GM12878 (cell line): Measurements from ENCODE around the gene CCDC177. TPM values are rescaled to one million over a fixed set of nuclear protein-coding genes. Genes with fewer than 3 reads are reported as not detected.

ENCODE experiments used
- ATAC-seq: fragments of 200-7000 bp; cut with Tn5 transposase; 3 replicates; pipeline ENCODE4 v1.9.1; 2020; ENCODE audit warnings: mild to moderate bottlenecking, moderate library complexity
- BruUV-seq: library from RNA; stranded (reverse); fragments of 400-500 nt; replicated peaks from 2 replicates; lab custom pipeline; 2021; lab: Mats Ljungman, UMichigan
- CTCF ChIA-PET: fragments of 300-600 bp; sonication (Branson Sonifier 250); formaldehyde crosslinking; extraction: SDS; loops from one replicate; lab custom pipeline; 2021; ENCODE audit warnings: inconsistent platforms; lab: Yijun Ruan, JAX
- POLR2A ChIA-PET: fragments of 350-600 bp; formaldehyde crosslinking; extraction: SDS; loops from one replicate; lab custom pipeline; 2021; ENCODE audit warnings: inconsistent platforms; lab: Charles Lee
- RAD21 ChIA-PET: fragments of 300-600 bp; sonication (Branson Sonifier 250); formaldehyde crosslinking; loops from one replicate; lab custom pipeline; 2023; ENCODE audit warnings: antibody characterized with exemption; ENCODE audit not compliant: unreplicated experiment; lab: Charles Lee
- SMC1A ChIA-PET: fragments of 300-600 bp; sonication (Branson Sonifier 250); formaldehyde crosslinking; loops from one replicate; lab custom pipeline; 2023; ENCODE audit not compliant: unreplicated experiment, uncharacterized antibody; lab: Charles Lee
- DNase-seq: peaks from one replicate; pipeline ENCODE4 v3.0.0-alpha.2; 2011; ENCODE audit warnings: low read depth, low spot score
- FAIRE-seq: peaks from 3 replicates; lab custom pipeline; 2011; peaks lifted over from hg19 to GRCh38; lab: Jason Lieb, UNC
- H2AFZ ChIP-seq: 2 replicates; pipeline ENCODE4 v1.6.0; 2011; ENCODE audit warnings: low read depth, low read length, control low read depth; ENCODE audit not compliant: control insufficient read depth
- H3K27ac ChIP-seq: 2 replicates; pipeline ENCODE4 v1.5.1; 2011; ENCODE audit warnings: control low read depth; ENCODE audit not compliant: control insufficient read depth, insufficient read depth
- H3K27me3 ChIP-seq, 2 experiments: replicated peaks in 1 of 2; 2 replicates each; pipeline versions ENCODE4 v1.6.0 to v1.6.1; 2011; ENCODE audit warnings: low read length in 1 of 2; ENCODE audit not compliant: control insufficient read depth in 2 of 2, insufficient read depth in 2 of 2
- H3K36me3 ChIP-seq, 2 experiments: 2 replicates each; pipeline ENCODE4 v1.5.1; 2011; ENCODE audit warnings: low read length in 1 of 2; ENCODE audit not compliant: control insufficient read depth in 2 of 2, insufficient read depth in 2 of 2
- H3K4me1 ChIP-seq: 2 replicates; pipeline ENCODE4 v1.6.1; 2011; ENCODE audit warnings: mild to moderate bottlenecking, low read length, moderate library complexity, mixed read lengths; ENCODE audit not compliant: control insufficient read depth, insufficient read depth
- H3K4me2 ChIP-seq: 2 replicates; pipeline ENCODE4 v1.6.0; 2011; ENCODE audit warnings: control low read depth; ENCODE audit not compliant: control insufficient read depth, insufficient read depth
- H3K4me3 ChIP-seq: fragments of 200-600 bp; sonication (generic); 2 replicates; pipeline ENCODE4 v1.5.1; 2016
- H3K79me2 ChIP-seq: 2 replicates; pipeline ENCODE4 v1.6.0; 2011; ENCODE audit warnings: low read length; ENCODE audit not compliant: control insufficient read depth, insufficient read depth
- H3K9ac ChIP-seq: 2 replicates; pipeline ENCODE4 v1.8.0; 2011; ENCODE audit warnings: low read length, control low read depth, mixed read lengths; ENCODE audit not compliant: control insufficient read depth, insufficient read depth
- H3K9me3 ChIP-seq: replicated peaks from 3 replicates; pipeline ENCODE4 v1.5.1; 2011; ENCODE audit warnings: mild to moderate bottlenecking, low read length; ENCODE audit not compliant: control insufficient read depth, insufficient read depth
- H4K20me1 ChIP-seq: 2 replicates; pipeline ENCODE4 v1.6.0; 2011; ENCODE audit not compliant: control insufficient read depth, insufficient read depth
- ATF2 ChIP-seq: IDR thresholded peaks from 2 replicates; pipeline ENCODE4 v1.6.1; 2012; ENCODE audit warnings: low read length, inconsistent platforms
- CEBPB ChIP-seq, 2 experiments: fragments of 150-350 bp in 1 of 2; IDR thresholded peaks; 2 replicates each; pipeline ENCODE4 v1.6.1; 2012 to 2014; ENCODE audit warnings: low read depth in 2 of 2, low read length in 2 of 2, borderline replicate concordance in 1 of 2, inconsistent platforms in 1 of 2
- FOXM1 ChIP-seq: IDR thresholded peaks from 2 replicates; pipeline ENCODE4 v1.6.1; 2012; ENCODE audit warnings: low read depth, mild to moderate bottlenecking, inconsistent platforms, low read length, moderate library complexity
- MTA2 ChIP-seq: fragments of 450-650 bp; IDR thresholded peaks from 2 replicates; pipeline ENCODE4 v1.6.1; 2016; ENCODE audit warnings: low read depth, mild to moderate bottlenecking, moderate library complexity
- RB1 ChIP-seq: fragments of 450-650 bp; formaldehyde crosslinking; IDR thresholded peaks from 2 replicates; pipeline ENCODE4 v1.6.1; 2017; ENCODE audit warnings: mild to moderate bottlenecking, borderline replicate concordance
- SMC3 ChIP-seq: IDR thresholded peaks from 2 replicates; pipeline ENCODE4 v1.6.1; 2011; ENCODE audit warnings: low read length, improper control_type of control experiment, borderline replicate concordance
- STAT3 ChIP-seq: IDR thresholded peaks from 2 replicates; pipeline ENCODE4 v1.6.1; 2011; ENCODE audit warnings: low read depth, low read length, improper control_type of control experiment
- ZBTB33 ChIP-seq: fragments of 450-650 bp; IDR thresholded peaks from 2 replicates; pipeline ENCODE4 v1.6.1; 2017; ENCODE audit warnings: mild to moderate bottlenecking
- WGBS: methylation state at CpG from one replicate; pipeline ENCODE4 v1.1.6; 2016; ENCODE audit warnings: low lambda C conversion rate; ENCODE audit not compliant: insufficient replicate concordance, insufficient coverage; ENCODE audit errors: missing lambda C conversion rate; 5-methylcytosine and 5-hydroxymethylcytosine counted together
- in situ Hi-C: fragments of 300-500 bp; cut with MboI; formaldehyde crosslinking; loops from 9 replicates; pipeline ENCODE4 v1.14.3; 2018; ENCODE audit warnings: mixed read lengths
- intact Hi-C: fragments of 100-400 bp; cut with micrococcal nuclease; formaldehyde crosslinking; loops from one replicate; pipeline ENCODE4 v1.14.2; 2022; ENCODE audit not compliant: unreplicated experiment
- polyA plus RNA-seq, 11 experiments: library from polyadenylated mRNA; depleted of rRNA in 4 of 11; unstranded in 6 of 11; stranded (reverse) in 5 of 11; fragments of >200 nt; fragmentation: Nextera tagmentation in 4 of 11; fragmentation: Illumina TruSeq in 1 of 11; extraction: Ambion mirVana in 4 of 11; extraction: Trizol in 1 of 11; gene quantifications; 1 replicate in 1 of 11; 2 replicates in 10 of 11; pipeline versions ENCODE4 v1.2.1 to v1.2.3, GENCODE V29; 2011 to 2016; ENCODE audit warnings: inconsistent platforms in 2 of 11, missing spikeins in 2 of 11, low read depth in 1 of 11
- total RNA-seq, 4 experiments: library from RNA; depleted of rRNA in 3 of 4; stranded (reverse); fragments of >200 nt in 3 of 4; fragmentation: Illumina TruSeq in 1 of 4; extraction: Trizol in 1 of 4; gene quantifications; 2 replicates each; pipeline versions ENCODE4 v1.2.1 to v1.2.3, GENCODE V29; 2013 to 2021
- TF ChIP-seq, protein P1 (sequence below): fragments of 150-350 bp; IDR thresholded peaks from 2 replicates; pipeline ENCODE4 v1.6.1; 2016; ENCODE audit warnings: low read depth, low read length

CCDC177 gene
- total and polyA plus RNA-seq, 10 of the 15 experiments (the other 5 are each of a cell fraction or from before 2014, with no cell fraction given), result not detected

GRCh38 chr14:69528930-69529329 lies 45.7 kb downstream of the CCDC177 start:
- TF ChIP-seq, protein P1, sequence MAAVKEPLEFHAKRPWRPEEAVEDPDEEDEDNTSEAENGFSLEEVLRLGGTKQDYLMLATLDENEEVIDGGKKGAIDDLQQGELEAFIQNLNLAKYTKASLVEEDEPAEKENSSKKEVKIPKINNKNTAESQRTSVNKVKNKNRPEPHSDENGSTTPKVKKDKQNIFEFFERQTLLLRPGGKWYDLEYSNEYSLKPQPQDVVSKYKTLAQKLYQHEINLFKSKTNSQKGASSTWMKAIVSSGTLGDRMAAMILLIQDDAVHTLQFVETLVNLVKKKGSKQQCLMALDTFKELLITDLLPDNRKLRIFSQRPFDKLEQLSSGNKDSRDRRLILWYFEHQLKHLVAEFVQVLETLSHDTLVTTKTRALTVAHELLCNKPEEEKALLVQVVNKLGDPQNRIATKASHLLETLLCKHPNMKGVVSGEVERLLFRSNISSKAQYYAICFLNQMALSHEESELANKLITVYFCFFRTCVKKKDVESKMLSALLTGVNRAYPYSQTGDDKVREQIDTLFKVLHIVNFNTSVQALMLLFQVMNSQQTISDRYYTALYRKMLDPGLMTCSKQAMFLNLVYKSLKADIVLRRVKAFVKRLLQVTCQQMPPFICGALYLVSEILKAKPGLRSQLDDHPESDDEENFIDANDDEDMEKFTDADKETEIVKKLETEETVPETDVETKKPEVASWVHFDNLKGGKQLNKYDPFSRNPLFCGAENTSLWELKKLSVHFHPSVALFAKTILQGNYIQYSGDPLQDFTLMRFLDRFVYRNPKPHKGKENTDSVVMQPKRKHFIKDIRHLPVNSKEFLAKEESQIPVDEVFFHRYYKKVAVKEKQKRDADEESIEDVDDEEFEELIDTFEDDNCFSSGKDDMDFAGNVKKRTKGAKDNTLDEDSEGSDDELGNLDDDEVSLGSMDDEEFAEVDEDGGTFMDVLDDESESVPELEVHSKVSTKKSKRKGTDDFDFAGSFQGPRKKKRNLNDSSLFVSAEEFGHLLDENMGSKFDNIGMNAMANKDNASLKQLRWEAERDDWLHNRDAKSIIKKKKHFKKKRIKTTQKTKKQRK, result no peak
- no peak for TF ChIP-seq SMC3

DNA sequence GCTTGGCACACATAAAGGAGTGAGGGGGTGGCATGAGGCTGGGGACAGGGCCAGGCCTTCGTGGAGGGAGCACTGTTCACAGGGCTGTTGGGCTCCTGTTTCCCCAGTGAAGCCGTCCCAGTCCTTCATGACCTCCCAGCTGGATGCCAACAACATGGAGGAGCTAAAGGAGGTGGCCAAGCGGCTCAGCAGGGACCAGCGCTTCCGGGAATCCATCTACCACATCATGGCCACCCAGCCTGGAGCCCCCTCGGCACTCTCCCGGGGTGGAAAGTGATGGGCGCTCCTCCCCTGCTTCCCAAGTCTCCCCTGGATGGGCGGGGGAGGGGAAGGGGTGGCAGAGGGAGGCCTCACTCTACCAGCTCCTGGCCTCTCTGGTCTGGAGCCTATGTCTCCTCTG lies 46.5 kb downstream of the CCDC177 start:
- Histone ChIP-seq H3K79me2 (no peaks in the 10 kb centered on the region), H3K27me3 (peaks cover 2 to 3% of the 10 kb centered on the region in 2 experiments), H3K36me3 (no peaks in the 10 kb centered on the region), H3K9me3 (no peaks in the 10 kb centered on the region), H2AFZ (no peak overlapping the region), H3K4me3 (no peak overlapping the region), H4K20me1 (no peaks in the 10 kb centered on the region), H3K9ac (no peak overlapping the region), H3K27ac (no peak overlapping the region), H3K4me2 (no peak overlapping the region), H3K4me1 (no peaks in the 10 kb centered on the region)
- BruUV-seq, result no TSS peak
- CTCF ChIA-PET, result no interaction called here
- FAIRE-seq (no peak), ATAC-seq (no peak), DNase-seq (no peak)
- RAD21 ChIA-PET, result no interaction called here
- intact Hi-C loops, result no loop called here
- SMC1A ChIA-PET, result no interaction called here
- POLR2A ChIA-PET, result no interaction called here
- in situ Hi-C loops, result no loop called here
- WGBS, result 19% methylated on average over 8 of the region's 9 CpGs
- no peak for TF ChIP-seq ZBTB33
- TF ChIP-seq SMC3, result no peak
- TF ChIP-seq CEBPB (IDR thresholded peaks at IDR 0.05; ENCODE audit: borderline replicate concordance in 1 of 2, low read depth in 2 of 2, low read length in 2 of 2), result no peak
- TF ChIP-seq ATF2, result no peak
- no peak for TF ChIP-seq MTA2
- TF ChIP-seq FOXM1, result no peak
- TF ChIP-seq STAT3, result no peak
- no peak for TF ChIP-seq RB1

More at GRCh38 chr14:69528930-69529329, 45.7 kb downstream of the CCDC177 start:
- FAIRE-seq (no peak), ATAC-seq (no peak), DNase-seq (no peak)
- CTCF ChIA-PET, result interaction anchor here (1.5 kb wide), 1 partner anchor 13 kb away, joined by 4 read pairs; no protein-coding TSS in a partner anchor
- H3K79me2 ChIP-seq, result no peaks in the 10 kb centered on the region
- POLR2A ChIA-PET, result no interaction called here
- H3K27me3 ChIP-seq, result peaks cover 2 to 3% of the 10 kb centered on the region in 2 experiments
- no peak overlapping the region for H3K27ac ChIP-seq
- H3K4me3 ChIP-seq, result no peak overlapping the region
- RAD21 ChIA-PET, result interaction anchor here (0.8 kb wide), 1 partner anchor 70 kb away, joined by 4 read pairs; no protein-coding TSS in a partner anchor
- H2AFZ ChIP-seq, result no peak overlapping the region
- 43% methylated on average over 5 of the region's 5 CpGs for WGBS
- no peaks in the 10 kb centered on the region for H3K4me1 ChIP-seq
- BruUV-seq, result no TSS peak
- no peak overlapping the region for H3K4me2 ChIP-seq
- no peaks in the 10 kb centered on the region for H3K36me3 ChIP-seq
- no peaks in the 10 kb centered on the region for H3K9me3 ChIP-seq
- in situ Hi-C loops (no loop called here), intact Hi-C loops (no loop called here)
- SMC1A ChIA-PET, result no interaction called here
- H3K9ac ChIP-seq, result no peak overlapping the region
- H4K20me1 ChIP-seq, result no peaks in the 10 kb centered on the region
